ENCODE results near the gene LRRC4.

Gene LRRC4

DNA sequence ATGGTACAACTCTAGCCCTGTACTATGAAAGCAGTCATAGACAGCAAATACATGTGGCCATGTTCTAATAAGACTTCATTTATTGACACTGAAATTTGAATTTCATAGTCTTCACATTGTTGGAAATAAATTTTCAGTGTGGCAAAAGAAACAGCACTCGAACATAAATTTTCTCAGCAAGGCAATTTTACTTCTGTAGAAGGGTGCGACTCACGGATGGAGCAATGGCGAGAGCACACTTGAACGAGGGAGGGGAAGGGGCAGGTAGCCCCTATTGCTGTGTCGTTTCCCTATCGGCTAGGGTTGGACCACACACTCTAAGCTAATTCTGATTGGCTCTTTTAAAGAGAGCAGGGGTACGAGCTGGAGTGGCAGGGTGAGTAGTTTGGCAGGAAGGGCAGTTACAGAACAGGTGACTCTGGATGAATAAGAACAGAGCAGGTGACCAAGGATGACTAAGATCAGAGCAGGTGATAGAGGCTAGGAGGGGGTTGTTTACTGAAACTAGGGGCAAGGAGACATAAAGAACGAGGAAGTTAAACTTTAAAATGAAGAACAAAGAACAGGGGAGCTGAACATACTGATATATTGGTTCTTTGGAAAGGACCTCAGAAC lies 52.0 kb downstream of the LRRC4 start:
- no peak for DNase-seq (ENCODE audit: low read depth in 2 of 2)

DNA sequence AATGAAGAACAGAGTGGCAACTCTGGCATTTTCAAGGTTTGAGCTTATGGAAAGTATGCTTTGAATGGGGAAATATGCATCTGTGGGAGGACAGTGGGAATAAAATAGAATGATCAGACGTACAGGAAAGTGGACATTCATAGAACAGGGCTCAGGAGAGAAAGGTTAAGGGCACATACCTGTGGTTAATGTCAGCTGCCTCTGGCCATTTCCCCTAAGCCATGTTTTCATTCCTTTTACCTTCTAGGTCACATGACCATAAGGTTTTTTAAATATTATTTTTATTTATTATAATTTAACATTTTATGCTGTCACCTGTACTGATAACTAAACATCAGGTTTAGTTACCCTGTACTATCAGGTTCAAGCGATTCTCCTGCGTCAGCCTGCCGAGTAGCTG lies 52.8 kb downstream of the LRRC4 start:
- DNase-seq (ENCODE audit: low read depth in 2 of 2) = no peak
